Choroid plexus epithelial cell (primary cell): ENCODE data around the gene KIF16B.

Experiments
- DNase-seq: peaks from one replicate; pipeline ENCODE4 v3.0.0-alpha.2; 2010; ENCODE audit warnings: low read depth
- H3K4me3 ChIP-seq: 2 replicates; pipeline ENCODE4 v1.5.1; 2011; ENCODE audit warnings: low read depth, mild to moderate bottlenecking, control low read depth, low read length, moderate library complexity
- TF ChIP-seq, protein P1 (sequence below): conservative IDR thresholded peaks from 2 replicates; pipeline ENCODE4 v1.5.1; 2011; ENCODE audit warnings: low read depth, mild to moderate bottlenecking, control low read depth, inconsistent platforms, low read length, moderate library complexity

The KIF16B gene

GRCh38 chr20:16407251-16408067, 165.8 kb downstream of the KIF16B start:
- TF ChIP-seq, protein P1, sequence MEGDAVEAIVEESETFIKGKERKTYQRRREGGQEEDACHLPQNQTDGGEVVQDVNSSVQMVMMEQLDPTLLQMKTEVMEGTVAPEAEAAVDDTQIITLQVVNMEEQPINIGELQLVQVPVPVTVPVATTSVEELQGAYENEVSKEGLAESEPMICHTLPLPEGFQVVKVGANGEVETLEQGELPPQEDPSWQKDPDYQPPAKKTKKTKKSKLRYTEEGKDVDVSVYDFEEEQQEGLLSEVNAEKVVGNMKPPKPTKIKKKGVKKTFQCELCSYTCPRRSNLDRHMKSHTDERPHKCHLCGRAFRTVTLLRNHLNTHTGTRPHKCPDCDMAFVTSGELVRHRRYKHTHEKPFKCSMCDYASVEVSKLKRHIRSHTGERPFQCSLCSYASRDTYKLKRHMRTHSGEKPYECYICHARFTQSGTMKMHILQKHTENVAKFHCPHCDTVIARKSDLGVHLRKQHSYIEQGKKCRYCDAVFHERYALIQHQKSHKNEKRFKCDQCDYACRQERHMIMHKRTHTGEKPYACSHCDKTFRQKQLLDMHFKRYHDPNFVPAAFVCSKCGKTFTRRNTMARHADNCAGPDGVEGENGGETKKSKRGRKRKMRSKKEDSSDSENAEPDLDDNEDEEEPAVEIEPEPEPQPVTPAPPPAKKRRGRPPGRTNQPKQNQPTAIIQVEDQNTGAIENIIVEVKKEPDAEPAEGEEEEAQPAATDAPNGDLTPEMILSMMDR = no peak
- H3K4me3 ChIP-seq = no peak overlapping the region
- peak; percentile 59 for DNase-seq

- no peak for DNase-seq
- no peak overlapping the region for H3K4me3 ChIP-seq
- TF ChIP-seq, protein P1 = no peak
Measured at GRCh38 chr20:16405254-16405653, 168.0 kb downstream of the KIF16B start.

GRCh38 chr20:16404640-16405039, 168.6 kb downstream of the KIF16B start:
- DNase-seq = no peak
- TF ChIP-seq, protein P1 = no peak
- H3K4me3 ChIP-seq = no peak overlapping the region

- no peak overlapping the region for H3K4me3 ChIP-seq
- no peak for DNase-seq
- TF ChIP-seq, protein P1 = no peak
Measured at GRCh38 chr20:16404171-16404570, 169.1 kb downstream of the KIF16B start.

- TF ChIP-seq, protein P1 = no peak
- DNase-seq = no peak
- no peak overlapping the region for H3K4me3 ChIP-seq
Measured at GRCh38 chr20:16400234-16400633, 173.0 kb downstream of the KIF16B start.

DNA sequence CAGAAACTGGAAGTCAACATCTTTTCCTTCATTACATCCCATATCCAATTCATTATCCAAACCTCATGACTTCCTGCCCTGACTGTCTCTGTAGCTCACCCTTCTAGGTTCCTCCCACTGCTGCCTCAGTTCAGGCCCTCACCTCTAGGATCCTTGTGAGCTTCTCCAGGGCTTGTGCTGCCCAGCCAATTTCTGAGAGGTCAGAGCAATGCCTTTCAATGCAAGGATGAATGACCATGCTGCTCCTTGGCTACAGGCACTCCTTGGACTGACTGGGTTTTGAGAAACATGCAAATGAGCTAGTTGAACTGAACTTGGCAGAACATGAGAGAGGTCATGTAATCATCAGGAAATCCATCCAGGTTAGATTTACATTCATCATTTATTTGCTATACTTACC, 173.4 kb downstream of the KIF16B start:
- no peak overlapping the region for H3K4me3 ChIP-seq
- DNase-seq = no peak
- TF ChIP-seq, protein P1 = no peak

GRCh38 chr20:16397086-16397485, 176.2 kb downstream of the KIF16B start:
- TF ChIP-seq, protein P1 = no peak
- no peak overlapping the region for H3K4me3 ChIP-seq
- DNase-seq = no peak
